ENCODE results near the gene NECTIN1. TPM values are rescaled to one million over a fixed set of nuclear protein-coding genes. Genes with fewer than 3 reads are reported as not detected.

Gene NECTIN1
- total RNA-seq, 2 donors from 2014 or later = 29.3 to 45.3 TPM

GRCh38 chr11:119696378-119697222 lies 32.4 kb downstream of the NECTIN1 start:
- H3K4me1 ChIP-seq (ENCODE audit: control insufficient read depth, insufficient read depth, low read length) = peaks cover 14% of the 10 kb centered on the region
- peak; percentile 73 for DNase-seq
- WGBS, 2 experiments (ENCODE audit: insufficient coverage in 1 of 2, insufficient read length in 1 of 2) = 89 to 90% methylated on average over 9 to 18 of the region's 20 CpGs
- Mint-ChIP-seq H3K4me3 (no peak overlapping the region), H3K4me1 (peaks cover 39% of the 10 kb centered on the region), H3K36me3 (ENCODE audit: low read depth) (no peaks in the 10 kb centered on the region), H3K9me3 (no peaks in the 10 kb centered on the region), H3K27ac (no peak overlapping the region), H3K27me3 (ENCODE audit: insufficient read depth) (peaks cover 2% of the 10 kb centered on the region)
- no peak overlapping the region for H3K27ac ChIP-seq (ENCODE audit: low read depth, low read length)
- no peaks in the 10 kb centered on the region for H3K9me3 ChIP-seq (ENCODE audit: control insufficient read depth, low read length)
- H3K27me3 ChIP-seq (ENCODE audit: control insufficient read depth, insufficient read depth, low read length, poor library complexity, severe bottlenecking) = no peaks in the 10 kb centered on the region
- H3K9ac ChIP-seq (ENCODE audit: extremely low read depth, low read length, poor library complexity, severe bottlenecking) = no peak overlapping the region
- TF ChIP-seq CTCF (conservative IDR thresholded peaks at IDR 0.05) = no peak
- H3K4me3 ChIP-seq (ENCODE audit: low read length) = no peak overlapping the region
- H3K36me3 ChIP-seq (ENCODE audit: control insufficient read depth, insufficient read depth, low read length) = no peaks in the 10 kb centered on the region

- WGBS, 2 experiments (ENCODE audit: insufficient coverage in 1 of 2, insufficient read length in 1 of 2) = 84 to 100% methylated on average over 1 to 3 of the region's 3 CpGs
- H3K9ac ChIP-seq (ENCODE audit: extremely low read depth, low read length, poor library complexity, severe bottlenecking) = no peak overlapping the region
- no peaks in the 10 kb centered on the region for H3K36me3 ChIP-seq (ENCODE audit: control insufficient read depth, insufficient read depth, low read length)
- no peaks in the 10 kb centered on the region for H3K9me3 ChIP-seq (ENCODE audit: control insufficient read depth, low read length)
- H3K4me1 ChIP-seq (ENCODE audit: control insufficient read depth, insufficient read depth, low read length) = peaks cover 14% of the 10 kb centered on the region
- H3K27ac Mint-ChIP-seq = peak overlapping the region; percentile 41
- H3K27ac ChIP-seq (ENCODE audit: low read depth, low read length) = no peak overlapping the region
- no peak for DNase-seq
- peak; percentile 53 for TF ChIP-seq CTCF (conservative IDR thresholded peaks at IDR 0.05)
- no peak overlapping the region for H3K4me3 ChIP-seq (ENCODE audit: low read length)
- peaks cover 2% of the 10 kb centered on the region for H3K27me3 Mint-ChIP-seq (ENCODE audit: insufficient read depth)
- no peak overlapping the region for H3K4me3 Mint-ChIP-seq
- no peaks in the 10 kb centered on the region for H3K27me3 ChIP-seq (ENCODE audit: control insufficient read depth, insufficient read depth, low read length, poor library complexity, severe bottlenecking)
- no peaks in the 10 kb centered on the region for H3K36me3 Mint-ChIP-seq (ENCODE audit: low read depth)
- H3K9me3 Mint-ChIP-seq = no peaks in the 10 kb centered on the region
- H3K4me1 Mint-ChIP-seq = peaks cover 39% of the 10 kb centered on the region
Observed at GRCh38 chr11:119694334-119694733, 34.7 kb downstream of the NECTIN1 start.

- no peaks in the 10 kb centered on the region for H3K9me3 ChIP-seq (ENCODE audit: control insufficient read depth, low read length)
- no peaks in the 10 kb centered on the region for H3K36me3 Mint-ChIP-seq (ENCODE audit: low read depth)
- peaks cover under 1% of the 10 kb centered on the region for H3K27me3 Mint-ChIP-seq (ENCODE audit: insufficient read depth)
- 68 to 85% methylated on average over 3 to 7 of the region's 7 CpGs for WGBS, 2 experiments (ENCODE audit: insufficient coverage in 1 of 2, insufficient read length in 1 of 2)
- H3K9ac ChIP-seq (ENCODE audit: extremely low read depth, low read length, poor library complexity, severe bottlenecking) = no peak overlapping the region
- no peak overlapping the region for H3K27ac ChIP-seq (ENCODE audit: low read depth, low read length)
- no peak for TF ChIP-seq CTCF (conservative IDR thresholded peaks at IDR 0.05)
- no peak overlapping the region for H3K4me3 ChIP-seq (ENCODE audit: low read length)
- DNase-seq = no peak
- no peaks in the 10 kb centered on the region for H3K27me3 ChIP-seq (ENCODE audit: control insufficient read depth, insufficient read depth, low read length, poor library complexity, severe bottlenecking)
- no peaks in the 10 kb centered on the region for H3K9me3 Mint-ChIP-seq
- peaks cover 14% of the 10 kb centered on the region for H3K4me1 ChIP-seq (ENCODE audit: control insufficient read depth, insufficient read depth, low read length)
- H3K36me3 ChIP-seq (ENCODE audit: control insufficient read depth, insufficient read depth, low read length) = no peaks in the 10 kb centered on the region
- H3K4me3 Mint-ChIP-seq = no peak overlapping the region
- H3K27ac Mint-ChIP-seq = no peak overlapping the region
- H3K4me1 Mint-ChIP-seq = peaks cover 42% of the 10 kb centered on the region
Observed at GRCh38 chr11:119693253-119693815, 35.7 kb downstream of the NECTIN1 start.

Measured in endodermal cell (in vitro differentiated cells).